Myometrial cell (primary cell): ENCODE data around the gene IFT81. TPM values are rescaled to one million over a fixed set of nuclear protein-coding genes. Genes with fewer than 3 reads are reported as not detected.

ENCODE experiments used
- total RNA-seq: library from RNA; depleted of rRNA; stranded (reverse); fragments of >200 nt; gene quantifications from 2 replicates; pipeline ENCODE4 v1.2.3, GENCODE V29; 2015

IFT81 gene, protein sequence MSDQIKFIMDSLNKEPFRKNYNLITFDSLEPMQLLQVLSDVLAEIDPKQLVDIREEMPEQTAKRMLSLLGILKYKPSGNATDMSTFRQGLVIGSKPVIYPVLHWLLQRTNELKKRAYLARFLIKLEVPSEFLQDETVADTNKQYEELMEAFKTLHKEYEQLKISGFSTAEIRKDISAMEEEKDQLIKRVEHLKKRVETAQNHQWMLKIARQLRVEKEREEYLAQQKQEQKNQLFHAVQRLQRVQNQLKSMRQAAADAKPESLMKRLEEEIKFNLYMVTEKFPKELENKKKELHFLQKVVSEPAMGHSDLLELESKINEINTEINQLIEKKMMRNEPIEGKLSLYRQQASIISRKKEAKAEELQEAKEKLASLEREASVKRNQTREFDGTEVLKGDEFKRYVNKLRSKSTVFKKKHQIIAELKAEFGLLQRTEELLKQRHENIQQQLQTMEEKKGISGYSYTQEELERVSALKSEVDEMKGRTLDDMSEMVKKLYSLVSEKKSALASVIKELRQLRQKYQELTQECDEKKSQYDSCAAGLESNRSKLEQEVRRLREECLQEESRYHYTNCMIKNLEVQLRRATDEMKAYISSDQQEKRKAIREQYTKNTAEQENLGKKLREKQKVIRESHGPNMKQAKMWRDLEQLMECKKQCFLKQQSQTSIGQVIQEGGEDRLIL
- 13.3 and 13.5 TPM in 2 replicates for total RNA-seq

GRCh38 chr12:110124269-110124995 lies at the start of gene IFT81:
TSS of gene IFT81 (plus strand) at chr12:110124357. CDS start at chr12:110127381, 3,024 bp downstream.

Other genes starting within 250 kb of the IFT81 start
- 60.6 and 67.7 TPM in 2 replicates for gene GLTP, start 243.8 kb upstream of the IFT81 start, total RNA-seq
- 14.4 and 17.0 TPM in 2 replicates for gene TCHP, start 224.1 kb upstream of the IFT81 start, total RNA-seq
- gene GIT2, start 128.0 kb upstream of the IFT81 start, total RNA-seq = 16.7 and 26.9 TPM in 2 replicates
- 93.4 and 104 TPM in 2 replicates for gene ANKRD13A, start 124.9 kb upstream of the IFT81 start, total RNA-seq
- gene C12orf76, start 75.8 kb upstream of the IFT81 start, total RNA-seq = 6.7 and 31.4 TPM in 2 replicates
- 95.7 and 107 TPM in 2 replicates for gene ATP2A2, start 156.9 kb downstream of the IFT81 start, total RNA-seq